Mesenchymal stem cell (in vitro differentiated cells and primary cell): ENCODE measurements around the gene SLC6A3.

Experiments used
- DNase-seq: peaks from one replicate; pipeline ENCODE4 v3.0.0-alpha.2; 2013
- H2AFZ ChIP-seq: one replicate; pipeline ENCODE4 v1.6.1; 2013; ENCODE audit warnings: low read depth, mild to moderate bottlenecking, control low read depth, inconsistent platforms, low read length, moderate library complexity
- H2AK5ac ChIP-seq: 2 replicates; pipeline ENCODE4 v1.6.1; 2013; ENCODE audit warnings: low read length, moderate library complexity, mild to moderate bottlenecking, inconsistent platforms; ENCODE audit not compliant: severe bottlenecking
- H2BK120ac ChIP-seq: one replicate; pipeline ENCODE4 v1.6.1; 2013; ENCODE audit warnings: low read depth, mild to moderate bottlenecking, inconsistent platforms, low read length, moderate library complexity
- H2BK12ac ChIP-seq, 2 experiments: one replicate each; pipeline ENCODE4 v1.6.1; 2013; ENCODE audit warnings: inconsistent platforms in 2 of 2, low read length in 2 of 2, mild to moderate bottlenecking in 2 of 2, moderate library complexity in 2 of 2, control low read depth in 1 of 2
- H2BK15ac ChIP-seq: one replicate; pipeline ENCODE4 v1.6.1; 2013; ENCODE audit warnings: mild to moderate bottlenecking, low read depth, inconsistent platforms; ENCODE audit not compliant: poor library complexity, severe bottlenecking
- H2BK5ac ChIP-seq: 2 replicates; pipeline ENCODE4 v1.6.1; 2013; ENCODE audit warnings: low read depth, mild to moderate bottlenecking, low read length, control low read depth, inconsistent platforms; ENCODE audit not compliant: poor library complexity, severe bottlenecking
- H3K14ac ChIP-seq, 2 experiments: one replicate each; pipeline ENCODE4 v1.6.1; 2013; ENCODE audit warnings: inconsistent platforms in 2 of 2, low read length in 2 of 2, control low read depth in 1 of 2, mild to moderate bottlenecking in 1 of 2, moderate library complexity in 1 of 2
- H3K18ac ChIP-seq, 2 experiments: one replicate each; pipeline ENCODE4 v1.6.1; 2013; ENCODE audit warnings: inconsistent platforms in 2 of 2, low read length in 2 of 2, control low read depth in 1 of 2, low read depth in 1 of 2, mild to moderate bottlenecking in 1 of 2
- H3K23ac ChIP-seq, 2 experiments: one replicate each; pipeline ENCODE4 v1.6.1; 2013; ENCODE audit warnings: inconsistent platforms in 2 of 2, low read length in 2 of 2, mild to moderate bottlenecking in 2 of 2, moderate library complexity in 2 of 2, control low read depth in 1 of 2
- H3K27ac ChIP-seq: 2 replicates; pipeline ENCODE4 v1.5.1; 2013; ENCODE audit warnings: mild to moderate bottlenecking, moderate library complexity, low read length, control low read depth, inconsistent platforms; ENCODE audit not compliant: poor library complexity, severe bottlenecking
- H3K27me3 ChIP-seq, 2 experiments: 2 replicates each; pipeline versions ENCODE4 v1.6.1 to v1.7.0; 2013; ENCODE audit warnings: low read length in 2 of 2, mild to moderate bottlenecking in 2 of 2, moderate library complexity in 2 of 2, control low read depth in 1 of 2, inconsistent platforms in 1 of 2; ENCODE audit not compliant: control insufficient read depth in 1 of 2, insufficient read depth in 1 of 2
- H3K36me3 ChIP-seq, 2 experiments: 2 replicates each; pipeline versions ENCODE4 v1.6.1 to v1.7.0; 2013; ENCODE audit warnings: low read length in 2 of 2, control low read depth in 1 of 2, inconsistent platforms in 1 of 2, low read depth in 1 of 2, mild to moderate bottlenecking in 1 of 2; ENCODE audit not compliant: insufficient read depth in 2 of 2, control insufficient read depth in 1 of 2
- H3K4ac ChIP-seq, 2 experiments: one replicate each; pipeline ENCODE4 v1.6.1; 2013; ENCODE audit warnings: inconsistent platforms in 2 of 2, low read length in 2 of 2, mild to moderate bottlenecking in 2 of 2, moderate library complexity in 2 of 2, control low read depth in 1 of 2, low read depth in 1 of 2
- H3K4me1 ChIP-seq: 2 replicates; pipeline ENCODE4 v1.6.1; 2013; ENCODE audit warnings: low read depth, low read length, control low read depth; ENCODE audit not compliant: control insufficient read depth, insufficient read depth
- H3K4me2 ChIP-seq: 2 replicates; pipeline ENCODE4 v1.6.1; 2013; ENCODE audit warnings: low read length, mild to moderate bottlenecking, inconsistent platforms; ENCODE audit not compliant: poor library complexity, severe bottlenecking
- H3K4me3 ChIP-seq, 2 experiments: 2 replicates each; pipeline versions ENCODE4 v1.5.1 to v1.7.0; 2013; ENCODE audit warnings: low read length in 2 of 2, mild to moderate bottlenecking in 2 of 2, control low read depth in 1 of 2, low read depth in 1 of 2; ENCODE audit not compliant: insufficient read depth in 1 of 2
- H3K79me1 ChIP-seq: replicated peaks from 2 replicates; pipeline ENCODE4 v1.6.1; 2013; ENCODE audit warnings: mild to moderate bottlenecking, control low read depth, low read length, inconsistent platforms; ENCODE audit not compliant: poor library complexity, severe bottlenecking
- H3K9ac ChIP-seq: 2 replicates; pipeline ENCODE4 v1.7.0; 2013; ENCODE audit warnings: mild to moderate bottlenecking, low read length, moderate library complexity
- H3K9me3 ChIP-seq: 2 replicates; pipeline ENCODE4 v1.7.0; 2013; ENCODE audit warnings: mild to moderate bottlenecking, low read length; ENCODE audit not compliant: control insufficient read depth
- H4K8ac ChIP-seq: one replicate; pipeline ENCODE4 v1.6.1; 2013; ENCODE audit warnings: inconsistent platforms, mild to moderate bottlenecking, low read length, moderate library complexity
- H4K91ac ChIP-seq: one replicate; pipeline ENCODE4 v1.6.1; 2013; ENCODE audit warnings: mild to moderate bottlenecking, low read length, inconsistent platforms
- WGBS: methylation state at CpG from one replicate; pipeline ENCODE4 v1.1.7; 2013; ENCODE audit warnings: mixed read lengths; 5-methylcytosine and 5-hydroxymethylcytosine counted together

SLC6A3 gene

DNA sequence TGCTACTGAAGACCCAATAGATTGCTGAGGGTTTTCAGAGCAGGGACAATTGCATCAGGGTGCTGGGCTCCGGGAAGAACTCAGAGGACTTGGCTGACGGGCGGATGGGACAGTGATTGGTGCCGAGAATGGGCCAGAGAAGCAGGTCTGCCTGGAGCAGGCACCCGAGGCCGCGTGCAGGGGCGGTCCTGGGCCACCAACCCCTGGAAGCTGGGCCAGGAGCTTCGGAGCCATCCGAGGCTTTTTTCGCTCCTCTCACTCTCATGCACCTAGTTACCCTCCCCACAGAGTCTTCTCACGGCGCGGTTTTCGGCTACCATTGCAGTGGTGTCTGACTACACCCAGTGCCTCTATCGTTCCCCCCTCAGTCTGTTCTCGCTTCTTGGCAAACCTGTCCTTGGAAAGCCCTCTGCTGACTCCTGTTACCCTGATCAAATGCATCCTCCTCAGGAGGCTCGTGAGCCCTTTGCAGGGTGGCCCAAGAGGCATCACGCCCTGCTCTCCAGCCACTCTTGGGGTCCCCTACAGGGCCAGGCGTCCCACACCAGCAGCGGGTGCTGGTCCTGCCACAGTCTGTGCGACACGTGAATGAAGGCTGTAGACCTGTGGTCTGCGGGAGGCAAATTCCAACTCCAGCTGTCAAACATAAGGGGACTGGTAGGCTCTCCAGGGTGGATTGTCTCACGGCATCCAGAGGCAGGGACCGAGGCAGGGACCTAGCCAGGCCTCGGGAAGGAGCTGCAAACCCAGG lies 99.2 kb downstream of the SLC6A3 start:
- no peak overlapping the region for H3K14ac ChIP-seq
- no peak overlapping the region for H2AFZ ChIP-seq
- peak overlapping the region; percentile 96 for H3K4me2 ChIP-seq
- H3K18ac ChIP-seq = no peak overlapping the region
- H3K27ac ChIP-seq = no peak overlapping the region
- H2BK15ac ChIP-seq = no peak overlapping the region
- H3K4me3 ChIP-seq = peak overlapping the region; percentile 92 to 94
- no peak overlapping the region for H3K23ac ChIP-seq
- H4K8ac ChIP-seq = peak overlapping the region; percentile 48
- DNase-seq = no peak
- no peak overlapping the region for H2AK5ac ChIP-seq
- WGBS = 90% methylated on average over 27 of the region's 27 CpGs
- H2BK5ac ChIP-seq = no peak overlapping the region
- no peak overlapping the region for H2BK120ac ChIP-seq
- H3K9me3 ChIP-seq = no peaks in the 10 kb centered on the region
- peaks cover 3% of the 10 kb centered on the region in 2 experiments for H3K27me3 ChIP-seq
- H3K4me1 ChIP-seq = peaks cover 20% of the 10 kb centered on the region
- H3K9ac ChIP-seq = peak overlapping the region; percentile 98
- peaks cover 21 to 26% of the 10 kb centered on the region in 2 experiments for H3K36me3 ChIP-seq
- H2BK12ac ChIP-seq = no peak overlapping the region
- H3K79me1 ChIP-seq = peaks cover 36% of the 10 kb centered on the region
- no peak overlapping the region for H3K4ac ChIP-seq
- no peak overlapping the region for H4K91ac ChIP-seq

GRCh38 chr5:1344975-1345838 lies 100.0 kb downstream of the SLC6A3 start, which contains the start of gene CLPTM1L:
Gene CLPTM1L (minus strand): TSS chr5:1345099. CDS start chr5:1344841, 258 bp downstream.
- Histone ChIP-seq H3K9ac (peak within 1 kb of the TSS; percentile 98), H3K14ac (peak within 1 kb of the TSS in 1 of 2 experiments; percentile 89), H3K27me3 (peaks cover 0 to under 1% of the 10 kb centered on the region in 2 experiments), H2BK12ac (no peak within 1 kb of the TSS), H2AK5ac (no peak within 1 kb of the TSS), H2BK120ac (peak within 1 kb of the TSS; percentile 78), H2BK5ac (no peak within 1 kb of the TSS), H3K4me3 (peak within 1 kb of the TSS; percentile 92 to 94), H3K4me1 (peaks cover 20% of the 10 kb centered on the region), H2AFZ (peak within 1 kb of the TSS; percentile 96), H3K9me3 (no peaks in the 10 kb centered on the region), H3K79me1 (peaks cover 40% of the 10 kb centered on the region), H4K91ac (peak within 1 kb of the TSS; percentile 87), H3K36me3 (peaks cover 29 to 33% of the 10 kb centered on the region in 2 experiments), H3K23ac (peak within 1 kb of the TSS in 1 of 2 experiments; percentile 76), H4K8ac (peak within 1 kb of the TSS; percentile 99), H3K27ac (no peak within 1 kb of the TSS), H3K18ac (peak within 1 kb of the TSS; percentile 61 to 86), H3K4me2 (peak within 1 kb of the TSS; percentile 96), H2BK15ac (peak within 1 kb of the TSS; percentile 2), H3K4ac (peak within 1 kb of the TSS; percentile 35 to 75)
- DNase-seq = peak; percentile 84
- 3% methylated on average over 62 of the region's 87 CpGs for WGBS

- Histone ChIP-seq H2BK15ac (peak overlapping the region; percentile 2), H3K4me1 (peaks cover 20% of the 10 kb centered on the region), H4K8ac (peak overlapping the region; percentile 92), H3K27me3 (no peaks in the 10 kb centered on the region), H3K23ac (peak overlapping the region in 1 of 2 experiments; percentile 76), H2AFZ (peak overlapping the region; percentile 72), H2BK12ac (no peak overlapping the region), H2BK5ac (no peak overlapping the region), H2BK120ac (no peak overlapping the region), H3K4me2 (peak overlapping the region; percentile 56), H3K36me3 (peaks cover 32 to 39% of the 10 kb centered on the region in 2 experiments), H4K91ac (no peak overlapping the region), H3K27ac (no peak overlapping the region), H3K9ac (peak overlapping the region; percentile 86), H3K18ac (peak overlapping the region; percentile 61 to 76), H3K79me1 (peaks cover 43% of the 10 kb centered on the region), H3K4me3 (peak overlapping the region; percentile 86 to 94), H3K4ac (peak overlapping the region; percentile 26 to 57), H3K14ac (peak overlapping the region in 1 of 2 experiments; percentile 87), H3K9me3 (no peaks in the 10 kb centered on the region), H2AK5ac (no peak overlapping the region)
- 16% methylated on average over 33 of the region's 61 CpGs for WGBS
- DNase-seq = peak; percentile 45
Measured at GRCh38 chr5:1343931-1344901, 101.0 kb downstream of the SLC6A3 start.
